Tibial nerve (tissue), 4 donors: ENCODE results near the gene PAK1.

ENCODE experiments used
- CTCF ChIP-seq, 5 experiments: fragments of 200-600 bp in 3 of 5; fragments of 450-650 bp in 2 of 5; sonication (generic) in 3 of 5; IDR thresholded peaks; one replicate each; pipeline ENCODE4 v1.5.1; 2016 to 2019; ENCODE audit warnings: antibody characterized with exemption in 5 of 5, mild to moderate bottlenecking in 3 of 5, moderate library complexity in 2 of 5
- EP300 ChIP-seq, 2 donors: sonication (generic); formaldehyde crosslinking; IDR thresholded peaks; one replicate each; pipeline ENCODE4 v1.6.1; 2017; ENCODE audit warnings: antibody characterized with exemption in 2 of 2, mild to moderate bottlenecking in 1 of 2
- POLR2A ChIP-seq, 2 donors: fragments of 450-650 bp; IDR thresholded peaks; one replicate each; pipeline ENCODE4 v1.6.1; 2017; ENCODE audit warnings: antibody characterized with exemption in 2 of 2, mild to moderate bottlenecking in 2 of 2, moderate library complexity in 2 of 2

DNA sequence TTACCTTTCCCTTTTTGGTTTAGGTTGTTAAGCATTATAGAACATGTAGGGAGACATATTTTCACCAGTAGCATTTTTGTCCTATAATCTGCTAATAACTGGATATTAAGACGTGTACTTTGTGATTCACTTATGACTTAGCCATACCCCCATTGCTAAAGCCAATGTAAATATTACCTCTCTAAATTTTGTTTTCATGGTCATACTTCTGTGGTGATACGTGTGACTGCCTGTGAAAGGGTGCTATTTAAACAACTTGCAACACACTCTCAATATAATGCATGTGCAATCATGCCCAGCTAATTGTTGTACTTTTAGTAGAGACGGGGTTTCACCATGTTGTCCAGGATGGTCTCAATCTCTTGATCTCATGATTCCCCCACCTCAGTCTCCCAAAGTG is 36.2 kb upstream of the PAK1 start:
- TF ChIP-seq CTCF (IDR thresholded peaks at IDR 0.05) = no peak
- no peak for TF ChIP-seq EP300 (IDR thresholded peaks at IDR 0.05)
- no peak for TF ChIP-seq POLR2A (IDR thresholded peaks at IDR 0.05)
